Endothelial cell of umbilical vein (primary cell): ENCODE data around the gene GFPT2.

Source experiments
- CTCF ChIP-seq, 2 donors: IDR thresholded peaks; 1 replicate in 1 of 2; 2 replicates in 1 of 2; pipeline ENCODE4 v1.5.1; 2011; ENCODE audit warnings: low read length in 2 of 2, mild to moderate bottlenecking in 2 of 2, moderate library complexity in 2 of 2, control low read depth in 1 of 2, inconsistent platforms in 1 of 2, low read depth in 1 of 2; ENCODE audit not compliant: insufficient read depth in 1 of 2; ENCODE audit errors: extremely low read depth in 1 of 2
- EZH2 ChIP-seq: IDR thresholded peaks from 2 replicates; pipeline ENCODE4 v1.6.1; 2012; ENCODE audit warnings: borderline replicate concordance, low read depth, mild to moderate bottlenecking, moderate library complexity, low read length, inconsistent platforms; ENCODE audit not compliant: severe bottlenecking
- FOS ChIP-seq: IDR thresholded peaks from 2 replicates; pipeline ENCODE4 v1.6.1; 2011; ENCODE audit warnings: mild to moderate bottlenecking, low read length, moderate library complexity, borderline replicate concordance; ENCODE audit not compliant: insufficient read depth
- JUN ChIP-seq: IDR thresholded peaks from 2 replicates; pipeline ENCODE4 v1.6.1; 2011; ENCODE audit warnings: borderline replicate concordance, low read depth; ENCODE audit not compliant: insufficient read length, insufficient read depth
- MAX ChIP-seq: IDR thresholded peaks from 2 replicates; pipeline ENCODE4 v1.6.1; 2011; ENCODE audit not compliant: insufficient read depth, insufficient read length
- MYC ChIP-seq: IDR thresholded peaks from one replicate; pipeline ENCODE4 v1.6.1; 2011; ENCODE audit warnings: mild to moderate bottlenecking, low read depth, low read length
- POLR2A ChIP-seq: IDR thresholded peaks from 2 replicates; pipeline ENCODE4 v1.6.1; 2012; ENCODE audit warnings: low read depth, mild to moderate bottlenecking, control low read depth, low read length
- POLR2AphosphoS5 ChIP-seq: IDR thresholded peaks from 2 replicates; pipeline ENCODE4 v1.6.1; 2012; ENCODE audit warnings: low read depth, mild to moderate bottlenecking, control low read depth, low read length, moderate library complexity; ENCODE audit not compliant: insufficient read depth

GRCh38 chr5:180284149-180284548, 69.0 kb downstream of the GFPT2 start:
- no peak for TF ChIP-seq CTCF (IDR thresholded peaks at IDR 0.05; ENCODE audit: extremely low read depth in 1 of 2, insufficient read depth in 1 of 2, low read depth in 1 of 2, low read length in 2 of 2)
- TF ChIP-seq EZH2: no peak
- TF ChIP-seq POLR2A: no peak
- TF ChIP-seq MYC: no peak
- TF ChIP-seq MAX: no peak
- TF ChIP-seq POLR2AphosphoS5: no peak
- TF ChIP-seq FOS: no peak
- TF ChIP-seq JUN: no peak
